AG04450 (cell line): ENCODE measurements around the gene STK16. TPM values are rescaled to one million over a fixed set of nuclear protein-coding genes. Genes with fewer than 3 reads are reported as not detected.

Experiments
- CTCF ChIA-PET: fragments of 300-600, 350-600 bp; formaldehyde crosslinking; extraction: SDS; loops from one replicate; lab custom pipeline; 2022; ENCODE audit warnings: antibody characterized with exemption, inconsistent platforms; lab: Charles Lee
- POLR2A ChIA-PET: fragments of 350-600 bp; formaldehyde crosslinking; extraction: SDS; loops from one replicate; lab custom pipeline; 2021; ENCODE audit warnings: antibody characterized with exemption, inconsistent platforms; lab: Yijun Ruan, JAX
- DNase-seq: peaks from one replicate; pipeline ENCODE4 v3.0.0-alpha.2; 2011; ENCODE audit warnings: low read depth, low spot score
- H3K27ac ChIP-seq: one replicate; pipeline ENCODE4 v1.5.1; 2012; ENCODE audit warnings: low read depth, low read length, control low read depth
- H3K27me3 ChIP-seq: one replicate; pipeline ENCODE4 v1.6.0; 2012; ENCODE audit warnings: low read length; ENCODE audit not compliant: control insufficient read depth, insufficient read depth
- H3K4me3 ChIP-seq: 2 replicates; pipeline ENCODE4 v1.5.1; 2011; ENCODE audit warnings: mild to moderate bottlenecking, low read depth, low read length, control low read depth
- H3K9me3 ChIP-seq: 2 replicates; pipeline ENCODE4 v1.5.1; 2012; ENCODE audit warnings: low read length; ENCODE audit not compliant: control insufficient read depth, insufficient read depth
- CTCF ChIP-seq: IDR thresholded peaks from 2 replicates; pipeline ENCODE4 v1.5.1; 2011; ENCODE audit warnings: low read depth, low read length, control low read depth, inconsistent platforms
- polyA plus RNA-seq: library from polyadenylated mRNA; depleted of rRNA; stranded (reverse); fragments of >200 nt; gene quantifications from 2 replicates; pipeline ENCODE4 v1.2.3, GENCODE V29; 2011

STK16 gene
- polyA plus RNA-seq, 1 experiment: 33.9 TPM

GRCh38 chr2:219210886-219211362, 34.4 kb upstream of the STK16 start:
- Histone ChIP-seq H3K27me3 (no peaks in the 10 kb centered on the region), H3K9me3 (no peaks in the 10 kb centered on the region; the same call in 1 of the 2 replicates), H3K27ac (no peak overlapping the region), H3K4me3 (no peak overlapping the region)
- no peak for TF ChIP-seq CTCF
- no peak for DNase-seq
- CTCF ChIA-PET: interaction anchor here (0.6 to 2.6 kb wide), 7 partner anchors 35 to 603 kb away, joined by 3 to 22 read pairs (median 4); partner anchors contain the start of genes CRYBA2 and PLCD4
- POLR2A ChIA-PET: interaction anchor here (0.9 kb wide), 1 partner anchor 18 kb away, joined by 4 read pairs; no protein-coding TSS in a partner anchor

GRCh38 chr2:219213026-219213415, 32.3 kb upstream of the STK16 start:
- no peak overlapping the region for H3K4me3 ChIP-seq
- ChIA-PET POLR2A (no interaction called here), CTCF (interaction anchor here (2.6 kb wide), 1 partner anchor 82 kb away, joined by 22 read pairs; no protein-coding TSS in a partner anchor)
- H3K27ac ChIP-seq: no peak overlapping the region
- H3K27me3 ChIP-seq: no peaks in the 10 kb centered on the region
- no peak for TF ChIP-seq CTCF
- H3K9me3 ChIP-seq: no peaks in the 10 kb centered on the region; the same call in 1 of the 2 replicates
- no peak for DNase-seq

- POLR2A ChIA-PET: no interaction called here
- H3K9me3 ChIP-seq: no peaks in the 10 kb centered on the region; the same call in 1 of the 2 replicates
- DNase-seq: no peak
- H3K27ac ChIP-seq: no peak overlapping the region
- CTCF ChIA-PET: interaction anchor here (2.6 kb wide), 1 partner anchor 82 kb away, joined by 22 read pairs; no protein-coding TSS in a partner anchor
- no peaks in the 10 kb centered on the region for H3K27me3 ChIP-seq
- no peak for TF ChIP-seq CTCF
- H3K4me3 ChIP-seq: no peak overlapping the region
Measured at GRCh38 chr2:219213486-219214071, 31.7 kb upstream of the STK16 start.

GRCh38 chr2:219214141-219214540, 31.1 kb upstream of the STK16 start:
- ChIA-PET CTCF (interaction anchor here (2.8 kb wide), 1 partner anchor 81 kb away, joined by 11 read pairs; no protein-coding TSS in a partner anchor), POLR2A (no interaction called here)
- H3K27me3 ChIP-seq: no peaks in the 10 kb centered on the region

More at GRCh38 chr2:219214141-219214540, 31.1 kb upstream of the STK16 start:
- Histone ChIP-seq H3K27ac (no peak overlapping the region), H3K9me3 (no peaks in the 10 kb centered on the region; the same call in 1 of the 2 replicates), H3K4me3 (no peak overlapping the region)
- DNase-seq: no peak
- no peak for TF ChIP-seq CTCF
